GM13976 (cell line): ENCODE results near the gene LRP1B.

Source experiments
- DNase-seq: peaks from one replicate; pipeline ENCODE4 v3.0.0; 2012; ENCODE audit warnings: low spot score
- in situ Hi-C: fragments of 300-500 bp; cut with MboI; formaldehyde crosslinking; loops from one replicate; pipeline ENCODE4 v1.12.0; 2022; ENCODE audit warnings: low sequenced_read_pairs, mixed read lengths, inconsistent platforms; ENCODE audit not compliant: unreplicated experiment
- TF ChIP-seq, protein P1 (sequence below): IDR thresholded peaks from 2 replicates; pipeline ENCODE4 v1.5.1; 2012; ENCODE audit warnings: borderline replicate concordance, mild to moderate bottlenecking; ENCODE audit not compliant: insufficient read depth; ENCODE audit errors: extremely low read depth, missing control alignments, control extremely low read depth

The LRP1B gene

DNA sequence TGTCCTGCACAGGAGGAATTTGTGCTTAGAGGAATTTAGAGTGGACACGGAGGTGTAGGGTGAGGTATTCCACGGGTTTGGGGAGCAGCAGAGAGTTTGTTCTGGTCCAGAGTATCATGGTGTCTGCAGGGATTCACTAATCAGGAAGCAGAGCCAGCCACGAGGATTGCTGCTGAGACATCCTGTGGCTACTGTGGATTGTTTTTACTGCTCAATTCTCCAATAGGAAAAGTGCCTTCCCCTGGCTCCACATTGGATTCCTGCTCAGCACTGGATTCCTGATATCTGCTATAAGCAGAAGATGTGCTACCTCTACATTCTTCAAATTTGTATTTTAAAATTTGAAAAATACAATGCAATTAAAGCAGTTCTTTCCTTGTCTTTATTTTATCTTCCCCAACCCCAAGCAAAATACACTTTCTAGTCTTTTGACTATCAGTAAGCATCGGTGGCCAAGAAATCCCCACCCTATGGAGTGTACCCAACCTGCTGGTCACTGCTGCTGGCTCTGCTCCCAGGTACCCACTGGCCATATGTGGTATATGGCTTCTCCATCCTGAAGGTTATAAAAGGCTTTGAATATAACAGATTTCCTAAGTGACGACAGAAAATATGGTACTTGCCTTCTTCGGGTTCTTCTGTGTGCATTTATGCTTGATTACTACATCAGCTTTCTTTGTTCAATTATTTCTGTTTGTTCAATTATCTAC is 1947.6 kb downstream of the LRP1B start:
- TF ChIP-seq, protein P1, sequence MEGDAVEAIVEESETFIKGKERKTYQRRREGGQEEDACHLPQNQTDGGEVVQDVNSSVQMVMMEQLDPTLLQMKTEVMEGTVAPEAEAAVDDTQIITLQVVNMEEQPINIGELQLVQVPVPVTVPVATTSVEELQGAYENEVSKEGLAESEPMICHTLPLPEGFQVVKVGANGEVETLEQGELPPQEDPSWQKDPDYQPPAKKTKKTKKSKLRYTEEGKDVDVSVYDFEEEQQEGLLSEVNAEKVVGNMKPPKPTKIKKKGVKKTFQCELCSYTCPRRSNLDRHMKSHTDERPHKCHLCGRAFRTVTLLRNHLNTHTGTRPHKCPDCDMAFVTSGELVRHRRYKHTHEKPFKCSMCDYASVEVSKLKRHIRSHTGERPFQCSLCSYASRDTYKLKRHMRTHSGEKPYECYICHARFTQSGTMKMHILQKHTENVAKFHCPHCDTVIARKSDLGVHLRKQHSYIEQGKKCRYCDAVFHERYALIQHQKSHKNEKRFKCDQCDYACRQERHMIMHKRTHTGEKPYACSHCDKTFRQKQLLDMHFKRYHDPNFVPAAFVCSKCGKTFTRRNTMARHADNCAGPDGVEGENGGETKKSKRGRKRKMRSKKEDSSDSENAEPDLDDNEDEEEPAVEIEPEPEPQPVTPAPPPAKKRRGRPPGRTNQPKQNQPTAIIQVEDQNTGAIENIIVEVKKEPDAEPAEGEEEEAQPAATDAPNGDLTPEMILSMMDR, result no peak
- in situ Hi-C loops, result no loop called here
- no peak for DNase-seq
